Stimulated activated CD4-positive, alpha-beta T cell treated with anti-CD3 and anti-CD28 coated beads, Interleukin-1b, Interleukin-23, amount 100 ng/mL, for 48 hours (primary cell): ENCODE results near the gene GMFB.

Source experiments
- DNase-seq: peaks from one replicate; pipeline ENCODE4 v3.0.0-alpha.2; 2020

Gene GMFB

GRCh38 chr14:54488646-54489317 is at the start of gene GMFB:
Gene GMFB (minus strand): TSS chr14:54488980. CDS start chr14:54488927, 53 bp downstream.
- peak; percentile 88 for DNase-seq

- no peak for DNase-seq
These were observed 49.3 kb upstream of the GMFB start for GRCh38 chr14:54538055-54538454.

GRCh38 chr14:54537651-54538050 is 48.9 kb upstream of the GMFB start:
- no peak for DNase-seq

- no peak for DNase-seq
These were observed 46.9 kb upstream of the GMFB start for GRCh38 chr14:54535646-54536045.

GRCh38 chr14:54535126-54535525 is 46.3 kb upstream of the GMFB start:
- DNase-seq = no peak

- no peak for DNase-seq
These were observed 44.3 kb upstream of the GMFB start for GRCh38 chr14:54533100-54533499.

- no peak for DNase-seq
These were observed 43.6 kb upstream of the GMFB start for GRCh38 chr14:54532111-54533012.

- no peak for DNase-seq
These were observed 41.0 kb upstream of the GMFB start for GRCh38 chr14:54529811-54530210.

GRCh38 chr14:54528973-54529372 is 40.2 kb upstream of the GMFB start:
- DNase-seq = no peak

GRCh38 chr14:54524410-54524809 is 35.6 kb upstream of the GMFB start:
- no peak for DNase-seq

GRCh38 chr14:54516709-54517108 is 27.9 kb upstream of the GMFB start:
- no peak for DNase-seq

GRCh38 chr14:54515670-54516069 is 26.9 kb upstream of the GMFB start:
- DNase-seq = no peak

- DNase-seq = no peak
These were observed 23.6 kb upstream of the GMFB start for GRCh38 chr14:54512393-54512792.

- DNase-seq = peak; percentile 96
These were observed 21.0 kb upstream of the GMFB start, which contains the start of gene CGRRF1 for GRCh38 chr14:54509546-54510501. Gene CGRRF1 (plus strand): TSS chr14:54509906. CDS start chr14:54509960, 54 bp downstream.

GRCh38 chr14:54503486-54503885 is 14.7 kb upstream of the GMFB start:
- DNase-seq = no peak

- DNase-seq = no peak
These were observed 13.8 kb upstream of the GMFB start for GRCh38 chr14:54502602-54503001.

GRCh38 chr14:54501480-54501879 is 12.7 kb upstream of the GMFB start:
- DNase-seq = no peak

GRCh38 chr14:54500744-54501143 is 12.0 kb upstream of the GMFB start:
- DNase-seq = no peak

GRCh38 chr14:54498579-54498978 is 9.8 kb upstream of the GMFB start:
- no peak for DNase-seq

- no peak for DNase-seq
These were observed 9.3 kb upstream of the GMFB start for GRCh38 chr14:54498095-54498531.

- DNase-seq = no peak
These were observed 8.4 kb upstream of the GMFB start for GRCh38 chr14:54497224-54497623.

- no peak for DNase-seq
These were observed 4.5 kb upstream of the GMFB start for GRCh38 chr14:54493293-54493692.
